Measurements from ENCODE around the gene HIVEP2. TPM values are rescaled to one million over a fixed set of nuclear protein-coding genes. Genes with fewer than 3 reads are reported as not detected.

Gene HIVEP2
- total RNA-seq, 1 donor from 2014 or later = 18.6 TPM

DNA sequence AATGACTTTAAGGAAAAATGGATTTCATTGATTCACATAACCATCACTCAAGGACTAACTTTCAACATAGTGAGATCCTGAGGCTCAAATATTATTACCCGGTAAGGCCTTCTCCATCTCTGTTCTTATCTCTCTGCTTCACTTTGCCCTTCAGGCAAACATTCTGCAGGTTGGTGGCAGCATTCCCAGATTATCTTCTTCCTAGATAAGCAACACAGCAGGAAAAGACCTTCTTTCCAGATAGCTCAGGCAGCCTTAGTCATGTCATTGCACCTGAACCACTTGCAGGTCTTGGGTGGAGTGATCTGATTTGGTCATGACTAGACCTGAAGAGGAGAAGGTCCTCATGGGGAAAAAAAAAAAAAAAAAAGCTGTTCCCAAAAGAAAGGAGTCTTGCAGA is 5.3 kb upstream of the HIVEP2 start:
- ATAC-seq = no peak
- intact Hi-C loops (cut with DNase I) = no loop called here

DNA sequence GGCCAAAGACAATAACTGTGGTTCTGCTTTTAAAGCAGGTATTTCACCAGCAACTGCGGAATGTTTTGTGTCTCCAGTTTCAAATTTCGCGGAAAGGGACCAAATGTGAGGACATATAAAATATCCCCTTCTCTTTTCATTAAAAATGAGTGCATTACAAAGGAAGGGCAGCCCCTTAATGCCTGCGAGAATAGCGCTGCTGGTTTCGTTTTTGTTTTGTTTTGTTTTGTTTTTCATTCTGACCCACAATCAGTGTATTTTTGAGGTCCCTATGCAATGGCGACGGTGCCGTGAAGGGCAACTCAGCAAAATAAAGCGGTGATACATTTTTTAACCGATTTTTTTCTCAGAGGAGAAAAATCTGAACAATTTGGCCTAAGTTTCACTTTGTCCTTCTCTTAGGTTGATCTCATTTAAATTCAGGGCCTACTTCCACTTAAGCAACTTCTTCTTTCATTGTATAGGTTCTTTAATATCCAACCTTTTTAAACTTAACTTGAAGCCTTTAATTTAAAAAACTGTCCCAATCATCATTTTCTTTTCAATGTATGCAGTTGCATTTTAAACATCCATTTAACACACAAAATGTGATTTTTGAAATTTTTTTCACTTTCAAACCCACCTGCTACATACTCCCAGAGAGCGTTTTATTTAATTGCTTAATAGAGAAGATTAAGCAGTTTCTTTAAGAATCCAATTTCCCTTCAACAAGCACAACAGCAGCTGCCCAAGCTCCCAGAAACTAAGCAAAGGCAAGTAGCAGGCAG is 2.9 kb upstream of the HIVEP2 start:
- TF ChIP-seq, protein P1, sequence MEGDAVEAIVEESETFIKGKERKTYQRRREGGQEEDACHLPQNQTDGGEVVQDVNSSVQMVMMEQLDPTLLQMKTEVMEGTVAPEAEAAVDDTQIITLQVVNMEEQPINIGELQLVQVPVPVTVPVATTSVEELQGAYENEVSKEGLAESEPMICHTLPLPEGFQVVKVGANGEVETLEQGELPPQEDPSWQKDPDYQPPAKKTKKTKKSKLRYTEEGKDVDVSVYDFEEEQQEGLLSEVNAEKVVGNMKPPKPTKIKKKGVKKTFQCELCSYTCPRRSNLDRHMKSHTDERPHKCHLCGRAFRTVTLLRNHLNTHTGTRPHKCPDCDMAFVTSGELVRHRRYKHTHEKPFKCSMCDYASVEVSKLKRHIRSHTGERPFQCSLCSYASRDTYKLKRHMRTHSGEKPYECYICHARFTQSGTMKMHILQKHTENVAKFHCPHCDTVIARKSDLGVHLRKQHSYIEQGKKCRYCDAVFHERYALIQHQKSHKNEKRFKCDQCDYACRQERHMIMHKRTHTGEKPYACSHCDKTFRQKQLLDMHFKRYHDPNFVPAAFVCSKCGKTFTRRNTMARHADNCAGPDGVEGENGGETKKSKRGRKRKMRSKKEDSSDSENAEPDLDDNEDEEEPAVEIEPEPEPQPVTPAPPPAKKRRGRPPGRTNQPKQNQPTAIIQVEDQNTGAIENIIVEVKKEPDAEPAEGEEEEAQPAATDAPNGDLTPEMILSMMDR (IDR thresholded peaks at IDR 0.05) = no peak
- peaks cover 12% of the 10 kb centered on the region for H3K4me1 ChIP-seq
- intact Hi-C loops (cut with DNase I) = no loop called here
- peak overlapping the region; percentile 97 for H3K27ac ChIP-seq
- no peak for ATAC-seq
- H3K36me3 ChIP-seq = no peaks in the 10 kb centered on the region
- H3K4me3 ChIP-seq = peak overlapping the region; percentile 72
- no peaks in the 10 kb centered on the region for H3K27me3 ChIP-seq
- no peaks in the 10 kb centered on the region for H3K9me3 ChIP-seq
- DNase-seq = no peak

More for the DNA sequence above, 5.3 kb upstream of the HIVEP2 start:
- DNase-seq = no peak
- H3K4me3 ChIP-seq = no peak overlapping the region
- no peaks in the 10 kb centered on the region for H3K27me3 ChIP-seq
- no peak overlapping the region for H3K27ac ChIP-seq
- H3K36me3 ChIP-seq = no peaks in the 10 kb centered on the region
- H3K4me1 ChIP-seq = no peaks in the 10 kb centered on the region
- TF ChIP-seq, protein P1 (IDR thresholded peaks at IDR 0.05) = no peak
- H3K9me3 ChIP-seq = no peaks in the 10 kb centered on the region

DNA sequence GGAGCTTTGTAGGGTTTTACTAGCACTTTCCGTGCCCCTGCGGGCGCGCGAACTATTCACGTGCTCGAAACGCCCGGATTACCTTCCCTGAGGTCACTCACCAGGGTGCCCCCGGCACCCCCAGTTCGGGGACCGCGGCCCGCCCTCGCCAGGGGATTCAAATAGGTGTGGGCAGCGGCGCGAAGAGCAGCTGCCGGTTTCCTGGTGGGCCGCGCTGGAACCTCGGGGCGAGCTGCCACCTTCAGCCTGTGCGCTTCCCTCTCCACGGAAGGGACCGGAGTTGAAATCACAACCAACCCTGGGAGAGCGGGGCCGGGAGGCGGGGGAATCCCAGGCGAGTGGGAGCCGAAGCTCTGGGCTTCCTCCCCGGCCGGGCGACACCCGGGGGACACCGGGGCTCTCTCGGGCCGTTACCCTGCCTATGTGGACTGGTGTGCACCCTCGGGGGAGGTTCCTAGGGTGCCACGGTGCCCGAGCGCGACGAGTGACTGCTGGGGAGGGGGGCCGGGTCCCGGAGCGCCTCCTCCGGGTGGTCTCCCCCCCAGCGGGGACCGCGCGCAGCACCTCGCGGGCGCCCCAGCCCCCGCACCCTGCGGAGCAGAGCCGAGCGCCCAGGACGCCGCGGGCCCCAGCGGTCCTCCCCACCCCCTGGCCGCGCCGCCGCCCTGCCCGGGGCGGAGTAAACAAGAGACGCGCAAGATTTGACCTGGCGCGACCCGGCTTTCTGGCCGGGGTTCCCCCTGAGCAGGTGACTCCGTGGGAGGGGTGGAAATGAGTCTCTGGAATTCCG is 2.1 kb upstream of the HIVEP2 start:
- Histone ChIP-seq H3K9me3 (no peaks in the 10 kb centered on the region), H3K4me3 (peak overlapping the region; percentile 72), H3K4me1 (peaks cover 18% of the 10 kb centered on the region), H3K27ac (peak overlapping the region; percentile 97), H3K27me3 (no peaks in the 10 kb centered on the region), H3K36me3 (no peaks in the 10 kb centered on the region)
- intact Hi-C loops (cut with DNase I) = no loop called here
- peak; percentile 93 for DNase-seq
- TF ChIP-seq, protein P1 (IDR thresholded peaks at IDR 0.05) = no peak
- peak; percentile 71 for ATAC-seq

DNA sequence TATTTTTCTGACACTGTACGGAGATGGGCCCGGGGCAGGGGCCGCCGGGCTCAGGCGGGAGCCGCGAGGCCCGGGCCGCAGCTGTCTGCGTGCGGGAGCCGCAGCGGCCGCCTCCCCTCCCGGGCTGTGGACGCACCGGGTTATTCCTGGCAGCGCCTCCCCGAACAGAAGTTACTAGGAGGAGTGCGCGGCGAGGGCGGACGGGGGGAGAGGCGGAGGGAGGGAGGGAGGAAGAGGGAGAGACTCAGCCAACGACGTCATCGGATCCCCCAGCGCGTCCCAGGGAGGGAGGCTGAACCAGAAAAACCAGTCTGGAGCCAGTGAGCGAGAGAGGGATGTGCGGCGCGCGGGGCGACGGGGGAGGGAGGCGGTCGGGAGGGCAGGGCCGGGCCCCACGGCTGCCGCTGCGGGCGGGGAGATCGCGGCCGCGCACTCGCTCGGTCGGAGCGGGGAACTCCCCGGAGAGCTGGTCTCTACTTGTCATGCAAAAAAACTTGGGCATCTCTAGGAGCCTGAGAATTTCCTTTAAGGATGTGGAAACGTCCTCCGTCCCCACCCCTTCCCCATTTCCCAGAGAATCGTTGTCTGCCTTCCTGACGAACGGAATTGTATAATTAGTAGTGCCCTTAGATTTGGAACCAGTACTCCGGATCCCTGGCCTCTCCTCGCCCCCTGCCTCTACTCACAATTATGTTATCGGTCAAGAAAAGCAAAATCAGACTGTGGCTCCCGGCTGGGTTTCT is 1.4 kb upstream of the HIVEP2 start:
- no peaks in the 10 kb centered on the region for H3K36me3 ChIP-seq
- intact Hi-C loops (cut with DNase I) = no loop called here
- peak; percentile 87 for ATAC-seq

More for the DNA sequence above, 1.4 kb upstream of the HIVEP2 start:
- DNase-seq = peak; percentile 98
- peaks cover 18% of the 10 kb centered on the region for H3K4me1 ChIP-seq
- TF ChIP-seq, protein P1 (IDR thresholded peaks at IDR 0.05) = no peak
- no peaks in the 10 kb centered on the region for H3K9me3 ChIP-seq
- H3K27me3 ChIP-seq = no peaks in the 10 kb centered on the region
- H3K4me3 ChIP-seq = peak overlapping the region; percentile 72
- peak overlapping the region; percentile 97 for H3K27ac ChIP-seq

Data from upper lobe of right lung (tissue), 1 donor.